Skin epidermis (tissue), 12 donors: ENCODE measurements around the gene MAP2K1.
"Not testable (repeated sequence)": the region's sequence is repeated elsewhere in the genome, so short reads cannot be mapped to it uniquely, and the experiment has no call there.

ENCODE experiments used
- H3K27ac ChIP-seq, 21 experiments: fragments of 200-600 bp; sonication (generic) in 11 of 21; one replicate each; pipeline ENCODE4 v1.5.0; 2020; ENCODE audit warnings: mild to moderate bottlenecking in 3 of 21, inconsistent platforms in 2 of 21, moderate library complexity in 2 of 21
- H3K4me3 ChIP-seq, 7 experiments: fragments of 200-600 bp; sonication (generic) in 2 of 7; one replicate each; pipeline ENCODE4 v1.5.0; 2020; ENCODE audit warnings: inconsistent platforms in 2 of 7, mild to moderate bottlenecking in 2 of 7, moderate library complexity in 1 of 7

Gene MAP2K1

GRCh38 chr15:66389859-66390381 is 3.2 kb downstream of the MAP2K1 start:
- Histone ChIP-seq H3K27ac (peak overlapping the region in 5 of 21 experiments; percentile 0 to 67 (median 27)), H3K4me3 (no peak overlapping the region)

GRCh38 chr15:66390678-66391077 is 4.0 kb downstream of the MAP2K1 start:
- H3K4me3 ChIP-seq, result no peak overlapping the region
- H3K27ac ChIP-seq, result peak overlapping the region in 4 of 21 experiments; percentile 0 to 67 (median 20)

DNA sequence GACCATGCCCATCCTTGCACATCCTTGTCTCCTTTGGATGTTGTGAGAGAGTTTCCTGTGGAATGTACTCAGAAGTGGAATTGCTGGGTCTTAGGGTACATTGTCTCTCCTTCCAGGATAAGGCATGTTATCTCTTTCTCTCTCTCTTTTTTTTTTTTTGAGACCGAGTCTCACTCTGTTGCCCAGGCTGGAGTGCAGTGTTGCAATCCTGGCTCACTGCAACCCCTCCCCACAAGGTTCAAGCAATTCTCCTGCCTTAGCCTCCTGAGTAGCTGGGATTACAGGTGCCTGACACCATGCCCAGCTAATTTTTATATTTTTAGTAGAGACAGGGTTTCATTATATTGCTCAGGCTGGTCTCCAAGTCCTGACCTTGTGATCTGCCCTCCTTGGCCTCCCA is 6.3 kb downstream of the MAP2K1 start:
- not testable (repeated sequence) for H3K27ac ChIP-seq, H3K4me3 ChIP-seq

DNA sequence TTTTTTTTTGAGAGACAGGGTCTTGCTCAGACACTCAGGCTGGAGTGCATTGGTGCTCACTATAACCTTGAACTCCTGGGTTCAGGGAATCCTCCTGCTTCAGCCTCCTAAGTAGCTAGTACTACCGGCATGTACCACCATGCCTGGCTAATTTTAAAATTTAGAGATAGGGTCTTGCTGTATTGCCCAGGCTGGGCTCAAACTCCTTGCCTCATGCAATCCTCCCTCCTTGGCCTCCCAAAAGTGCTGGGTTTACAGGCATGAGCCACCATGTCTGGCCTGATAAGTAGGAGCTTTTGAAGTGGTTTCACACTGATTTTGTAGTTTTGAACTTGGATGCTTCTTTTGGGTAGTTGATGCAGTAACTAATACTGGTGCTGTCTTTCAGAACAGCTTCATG is 7.8 kb downstream of the MAP2K1 start:
- no peak overlapping the region for H3K27ac ChIP-seq
- no peak overlapping the region for H3K4me3 ChIP-seq

- Histone ChIP-seq H3K4me3 (no peak overlapping the region), H3K27ac (no peak overlapping the region)
Measured at GRCh38 chr15:66394915-66395314, 8.2 kb downstream of the MAP2K1 start.

DNA sequence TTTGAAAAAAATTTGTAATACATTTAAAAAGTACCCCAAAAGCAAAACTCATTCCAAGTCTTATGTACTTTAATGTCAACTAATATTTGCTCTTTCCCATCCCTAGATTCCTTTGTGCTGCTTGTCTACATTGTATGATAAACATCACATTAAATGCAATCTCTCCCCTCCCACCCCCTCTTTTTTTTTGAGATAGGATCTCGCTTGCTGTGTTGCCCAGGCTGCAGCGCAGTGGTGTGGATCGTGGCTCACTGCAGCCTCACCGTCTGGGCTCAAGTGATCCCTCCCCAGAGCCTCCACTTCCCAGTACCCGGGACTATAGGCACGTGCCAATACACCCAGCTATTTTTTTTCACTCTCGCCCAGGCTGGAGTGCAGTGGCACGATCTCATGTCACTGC is 12.6 kb downstream of the MAP2K1 start:
- Histone ChIP-seq H3K27ac (no peak overlapping the region), H3K4me3 (no peak overlapping the region)

- H3K4me3 ChIP-seq, result no peak overlapping the region
- H3K27ac ChIP-seq, result no peak overlapping the region
Measured at GRCh38 chr15:66400351-66400774, 13.7 kb downstream of the MAP2K1 start.

DNA sequence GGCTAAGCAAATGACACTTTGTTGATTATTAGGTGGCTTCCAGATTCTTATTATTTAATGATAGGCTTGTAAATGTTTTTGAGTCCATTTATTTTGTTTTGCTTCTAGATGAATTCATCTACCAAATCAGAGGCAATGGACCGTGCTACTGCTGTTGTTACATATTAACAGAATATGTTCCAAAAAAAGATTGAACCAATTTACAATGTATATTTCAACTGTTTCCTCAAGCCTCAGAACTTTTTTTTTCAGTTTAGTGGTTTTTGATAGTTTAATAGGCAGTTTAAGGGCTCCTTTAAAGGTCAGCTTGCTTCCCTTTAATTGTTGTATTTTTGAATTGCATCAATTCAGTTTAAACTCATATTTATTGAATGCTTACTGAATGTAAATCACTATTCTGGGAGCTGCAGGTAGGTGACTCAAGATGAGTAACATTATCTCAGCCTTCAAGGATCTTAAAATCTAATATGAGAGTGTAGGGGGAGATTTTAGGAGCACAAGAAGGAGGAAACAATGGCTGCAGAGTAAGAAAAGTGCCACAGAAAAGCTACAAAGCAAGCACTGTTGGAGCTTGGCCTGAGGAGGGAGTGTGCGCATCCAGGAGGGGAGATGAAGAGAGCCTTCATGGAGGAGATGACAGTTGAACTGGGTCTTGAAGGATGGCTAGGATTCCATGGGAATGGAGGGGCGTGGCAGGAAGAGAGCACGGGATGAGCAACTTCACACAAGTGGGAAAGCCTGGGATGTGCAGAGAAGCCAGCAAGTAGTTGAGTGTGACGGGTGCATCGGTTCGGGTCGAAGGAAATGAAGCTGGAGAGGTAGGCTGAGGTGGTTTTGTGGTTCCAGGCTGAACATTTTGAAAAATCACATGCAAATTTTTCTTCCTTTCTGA is 14.7 kb downstream of the MAP2K1 start:
- Histone ChIP-seq H3K27ac (peak overlapping the region in 2 of 21 experiments; percentile 36 to 38), H3K4me3 (no peak overlapping the region)

DNA sequence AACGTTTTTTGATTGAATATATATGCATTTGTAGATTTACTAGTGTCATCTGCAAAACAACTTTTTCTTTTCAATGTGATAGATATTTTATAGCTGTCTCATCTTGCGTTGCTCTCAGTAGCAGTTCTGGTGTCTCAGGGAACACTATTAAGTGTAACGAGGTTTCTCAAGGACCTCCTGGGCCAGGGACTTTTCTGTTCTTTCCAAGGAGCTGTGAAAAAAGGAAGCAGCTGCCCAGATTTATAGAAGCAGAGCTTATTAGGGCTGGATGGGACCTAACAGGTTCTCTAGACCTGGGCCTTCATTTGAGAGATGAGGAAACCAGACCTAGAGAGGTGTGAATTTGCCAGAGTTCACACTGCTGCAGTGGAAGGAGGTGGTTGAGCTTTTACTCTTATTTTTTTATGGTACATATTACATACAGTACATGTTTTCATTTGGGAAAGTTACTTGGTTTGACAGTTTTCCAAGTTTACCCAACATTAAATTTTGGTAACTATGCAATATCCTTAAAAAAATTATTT is 16.1 kb downstream of the MAP2K1 start:
- Histone ChIP-seq H3K27ac (no peak overlapping the region), H3K4me3 (no peak overlapping the region)

DNA sequence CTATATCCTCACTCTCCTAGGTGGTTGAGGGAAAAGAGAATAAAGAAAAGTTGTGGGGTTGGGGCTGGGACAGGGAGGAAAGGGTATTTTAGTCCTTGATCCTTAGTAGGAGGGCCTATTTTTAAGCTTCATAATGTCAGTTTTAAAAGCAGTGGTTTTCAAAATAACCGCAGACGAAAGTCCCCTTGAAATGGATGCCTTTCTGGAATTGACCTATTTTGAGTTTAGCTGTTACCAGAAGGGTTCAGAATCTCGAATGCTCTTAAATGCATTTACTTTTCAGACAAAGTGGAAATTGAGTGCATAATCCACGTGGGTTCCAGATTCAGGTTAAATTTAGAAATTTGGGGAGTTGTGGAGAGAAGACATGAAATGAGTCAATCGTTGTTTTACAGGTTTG is 16.6 kb downstream of the MAP2K1 start:
- no peak overlapping the region for H3K4me3 ChIP-seq
- H3K27ac ChIP-seq, result no peak overlapping the region

DNA sequence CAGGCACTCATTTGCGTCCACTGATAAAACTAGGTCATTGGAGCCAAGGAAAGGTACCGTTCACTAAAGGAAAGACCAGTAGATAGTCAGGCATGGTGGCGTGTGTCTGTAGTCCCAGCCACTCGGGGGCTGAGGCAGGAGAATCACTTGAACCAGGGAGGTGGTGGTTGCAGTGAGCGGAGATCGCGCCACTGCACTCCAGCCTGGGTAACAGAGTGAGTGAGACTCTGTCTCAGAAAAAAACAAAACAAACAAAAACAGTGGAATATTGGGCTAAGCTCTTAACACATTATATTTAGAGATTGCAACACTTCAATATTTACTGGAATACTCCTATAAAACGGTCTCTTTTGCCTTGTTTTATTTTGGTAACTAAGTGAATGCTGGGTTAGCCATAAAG is 17.4 kb downstream of the MAP2K1 start:
- Histone ChIP-seq H3K27ac (no peak overlapping the region), H3K4me3 (no peak overlapping the region)

GRCh38 chr15:66404532-66404931 is 17.8 kb downstream of the MAP2K1 start:
- Histone ChIP-seq H3K27ac (peak overlapping the region in 1 of 21 experiments; percentile 7), H3K4me3 (no peak overlapping the region)

DNA sequence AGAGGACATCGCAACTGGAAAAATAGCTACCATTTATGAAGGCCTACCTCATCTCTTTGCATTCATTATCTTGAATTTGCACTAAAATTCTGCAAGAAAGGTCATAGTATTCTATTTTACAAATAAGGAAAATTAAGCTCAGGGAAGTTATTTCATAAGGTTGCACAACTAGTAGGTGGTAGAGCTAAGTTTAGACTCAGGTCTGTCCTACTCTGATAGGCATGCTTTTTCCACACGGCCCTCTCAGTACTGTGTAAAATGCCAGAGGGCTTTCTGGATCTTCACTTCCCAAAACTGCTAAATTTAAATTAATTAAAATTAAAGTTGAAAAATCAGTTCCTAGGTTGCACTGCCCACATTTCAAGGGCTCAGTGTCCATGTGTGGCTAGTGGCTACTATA is 18.3 kb downstream of the MAP2K1 start:
- Histone ChIP-seq H3K4me3 (no peak overlapping the region), H3K27ac (peak overlapping the region in 2 of 21 experiments; percentile 3 to 7)

DNA sequence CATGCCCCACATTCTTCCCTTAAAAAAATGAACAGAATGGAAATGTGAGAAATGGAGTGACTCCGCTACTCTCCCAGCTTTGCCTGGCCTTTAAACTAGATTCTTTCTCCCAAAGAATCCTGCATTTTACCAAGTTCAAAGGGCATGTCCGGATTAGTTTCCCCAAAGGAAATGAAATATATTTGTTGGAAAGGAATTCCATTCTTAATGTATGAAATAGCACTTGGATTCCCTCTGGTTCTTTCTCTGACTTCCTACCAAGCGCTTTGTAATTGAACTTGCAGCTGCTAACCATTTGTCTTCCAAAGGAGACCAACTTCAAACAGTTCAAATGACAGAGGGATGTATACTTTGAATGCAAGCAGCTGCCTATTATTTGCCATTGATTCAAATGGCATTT is 18.9 kb downstream of the MAP2K1 start:
- peak overlapping the region in 2 of 21 experiments; percentile 3 to 7 for H3K27ac ChIP-seq
- H3K4me3 ChIP-seq, result no peak overlapping the region

DNA sequence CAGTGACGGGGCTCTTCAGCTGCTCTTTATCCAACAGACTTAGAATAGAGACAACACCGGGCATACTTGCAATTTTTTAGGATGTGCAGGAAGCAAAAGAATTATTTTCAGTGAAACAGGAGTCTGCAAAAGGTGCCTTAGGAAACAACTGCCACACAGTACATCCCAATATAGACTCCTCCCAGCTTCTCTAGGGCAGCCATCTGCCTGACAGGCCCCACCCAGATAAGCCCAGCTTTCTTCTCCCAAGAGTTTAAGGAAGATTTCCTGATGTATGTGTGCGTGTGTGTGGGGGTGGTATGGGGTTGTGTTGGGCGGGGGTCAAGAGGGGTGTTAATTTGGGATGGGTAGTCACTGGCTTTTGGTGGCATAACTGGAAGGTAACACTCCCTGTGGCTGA is 21.5 kb downstream of the MAP2K1 start:
- Histone ChIP-seq H3K4me3 (no peak overlapping the region), H3K27ac (no peak overlapping the region)

DNA sequence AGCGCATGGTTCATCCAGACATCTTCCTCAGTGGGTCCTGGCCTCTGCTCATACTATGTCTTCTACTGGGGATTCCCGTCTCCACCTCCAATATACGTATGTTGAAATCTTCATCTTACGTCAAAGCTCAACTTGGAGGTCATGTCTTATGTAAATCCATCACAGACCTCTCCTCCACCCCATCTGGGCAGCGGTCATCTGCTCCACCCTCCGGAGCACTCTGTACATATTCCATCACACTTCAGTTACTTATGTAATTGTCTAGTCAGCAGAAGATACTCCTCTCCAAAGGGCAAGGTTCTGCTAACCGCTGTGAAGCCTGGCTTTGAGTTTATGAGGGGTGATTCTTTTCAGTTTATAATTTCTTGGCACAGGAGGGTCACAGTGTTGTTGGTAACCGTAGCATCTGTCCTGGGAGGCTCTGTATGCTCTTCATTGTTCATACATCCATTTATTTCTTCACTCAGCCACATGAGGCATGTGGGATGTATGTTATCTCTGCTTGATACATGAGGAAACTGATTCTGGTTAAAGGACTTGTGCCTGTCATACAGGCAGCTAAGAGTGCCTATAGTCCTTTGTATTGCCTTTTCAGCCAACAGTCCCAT is 22.1 kb downstream of the MAP2K1 start:
- Histone ChIP-seq H3K27ac (no peak overlapping the region), H3K4me3 (no peak overlapping the region)

DNA sequence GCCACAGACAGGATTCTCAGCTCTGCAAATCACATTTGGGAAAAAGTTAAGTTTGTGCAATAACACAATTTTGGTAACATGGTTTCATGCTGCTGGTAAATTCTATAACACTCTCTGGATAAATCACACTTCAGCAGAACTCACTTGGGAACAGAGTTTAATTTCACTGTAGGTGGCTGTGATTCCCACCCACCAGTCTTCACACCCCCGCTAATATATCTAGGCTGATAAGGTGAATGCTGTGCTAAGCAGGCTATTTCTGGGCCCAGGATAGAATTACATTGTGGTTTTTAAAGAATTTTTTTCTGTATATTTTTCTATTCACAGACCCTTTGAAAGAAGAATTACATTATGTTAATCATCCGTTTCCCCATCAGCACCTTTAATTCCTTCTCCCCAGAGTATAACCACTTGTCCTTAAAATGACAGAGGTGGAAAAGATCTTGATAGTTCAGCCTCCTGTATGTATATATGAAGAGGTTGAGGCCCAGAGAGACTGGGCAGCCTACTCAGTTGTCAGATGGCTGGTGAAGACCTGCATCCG is 22.9 kb downstream of the MAP2K1 start:
- Histone ChIP-seq H3K4me3 (no peak overlapping the region), H3K27ac (no peak overlapping the region)

- Histone ChIP-seq H3K4me3 (no peak overlapping the region), H3K27ac (peak overlapping the region in 7 of 21 experiments; percentile 6 to 55 (median 28))
Measured at GRCh38 chr15:66411190-66411589, 24.5 kb downstream of the MAP2K1 start.

- Histone ChIP-seq H3K4me3 (no peak overlapping the region), H3K27ac (peak overlapping the region in 1 of 21 experiments; percentile 55)
Measured at GRCh38 chr15:66412220-66412619, 25.5 kb downstream of the MAP2K1 start.

GRCh38 chr15:66413579-66413978 is 26.9 kb downstream of the MAP2K1 start:
- Histone ChIP-seq H3K27ac (no peak overlapping the region), H3K4me3 (no peak overlapping the region)
